Endometrial microvascular endothelial cells (primary cell): ENCODE data around the gene CSNK1D. TPM values are rescaled to one million over a fixed set of nuclear protein-coding genes. Genes with fewer than 3 reads are reported as not detected.
"Not testable (repeated sequence)": the region's sequence is repeated elsewhere in the genome, so short reads cannot be mapped to it uniquely, and the experiment has no call there.

Source experiments
- in situ Hi-C: cut with HindIII; loops from 2 replicates; pipeline ENCODE4 v1.10.0; 2017; ENCODE audit warnings: low sequenced_read_pairs, low pct_unique_long_range_greater_than_20kb; ENCODE audit errors: inconsistent ontology term
- total RNA-seq: library from RNA; depleted of rRNA; stranded (reverse); fragments of >200 nt; gene quantifications from one replicate; pipeline ENCODE4 v1.2.3, GENCODE V29; 2015; ENCODE audit errors: inconsistent ontology term

Gene CSNK1D
- total RNA-seq, 1 donor from 2014 or later: 74.1 TPM

- in situ Hi-C loops: no loop called here
These were observed 14.9 kb downstream of the CSNK1D start for GRCh38 chr17:82258555-82258954.

- in situ Hi-C loops: no loop called here
These were observed 16.0 kb downstream of the CSNK1D start for GRCh38 chr17:82257473-82257872.

- in situ Hi-C loops: no loop called here
These were observed 17.1 kb downstream of the CSNK1D start for GRCh38 chr17:82256242-82256885.

- in situ Hi-C loops: no loop called here
These were observed 18.0 kb downstream of the CSNK1D start for GRCh38 chr17:82255402-82255972.

GRCh38 chr17:82254746-82255145, 18.8 kb downstream of the CSNK1D start:
- in situ Hi-C loops: not testable (repeated sequence)

- in situ Hi-C loops: not testable (repeated sequence)
These were observed 19.4 kb downstream of the CSNK1D start for GRCh38 chr17:82254096-82254495.

- in situ Hi-C loops: no loop called here
These were observed 20.3 kb downstream of the CSNK1D start for GRCh38 chr17:82253179-82253544.

GRCh38 chr17:82252511-82253178, 20.9 kb downstream of the CSNK1D start:
- in situ Hi-C loops: no loop called here

DNA sequence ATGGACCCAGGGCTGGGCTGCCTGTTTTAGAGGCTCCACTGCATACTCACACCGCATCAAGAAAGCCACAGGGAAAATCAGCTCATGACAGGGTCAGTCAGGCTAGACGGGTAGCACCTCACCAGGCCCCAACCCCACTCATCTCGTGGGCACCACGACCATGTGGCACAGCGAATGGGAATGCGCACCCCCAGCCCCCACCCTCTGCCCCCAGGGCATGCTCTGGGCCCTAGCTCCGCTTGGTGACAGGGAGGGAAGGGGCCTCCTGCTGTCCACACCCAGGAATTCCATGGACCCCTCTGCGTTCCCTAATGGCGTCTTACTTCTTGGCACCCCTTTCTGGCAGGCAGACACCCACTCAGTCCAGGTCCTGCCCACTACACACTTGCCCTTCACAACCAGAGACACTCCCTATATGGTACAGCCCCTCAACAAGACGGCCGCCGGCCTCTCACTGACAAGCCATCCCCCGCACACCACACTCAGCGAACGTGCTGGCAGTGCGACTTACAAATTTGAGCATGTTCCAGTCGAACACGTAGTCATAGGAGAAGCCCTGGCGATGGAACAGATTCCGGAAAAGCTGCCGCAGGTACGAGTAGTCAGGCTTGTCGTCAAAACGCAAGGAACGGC, 22.5 kb downstream of the CSNK1D start:
- in situ Hi-C loops: no loop called here

DNA sequence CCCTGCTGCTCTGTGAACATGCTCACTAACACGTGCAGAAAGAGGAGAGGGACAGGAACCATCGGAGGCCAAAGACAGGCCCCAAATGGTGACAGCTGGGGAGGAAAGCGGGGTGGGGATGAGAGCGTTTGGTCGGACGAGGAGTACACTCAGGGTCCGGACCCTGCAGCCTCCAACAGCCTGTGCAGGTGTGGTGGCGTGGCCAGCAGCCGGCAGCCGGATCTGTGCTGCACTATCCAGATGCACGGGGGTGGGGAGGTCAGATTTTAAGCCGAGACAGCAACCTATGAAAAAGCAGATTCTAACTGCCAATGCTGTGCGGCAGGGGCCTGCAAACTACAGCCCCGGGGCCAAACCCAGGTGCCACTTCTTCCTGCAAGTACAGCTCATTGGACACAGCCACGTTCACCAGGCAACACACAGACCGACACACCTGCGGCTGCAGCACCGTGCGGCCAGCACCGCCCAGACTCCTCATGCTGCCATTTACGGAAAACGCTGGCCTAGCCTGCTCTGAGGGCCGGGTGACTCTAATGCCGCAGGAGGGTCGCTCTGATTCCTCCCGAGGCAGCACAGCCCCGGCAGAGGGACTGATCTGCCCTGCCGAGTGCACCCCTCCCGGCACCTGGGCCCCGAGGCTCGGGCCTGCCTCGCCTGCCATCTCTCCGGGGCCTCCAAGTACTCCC, 23.5 kb downstream of the CSNK1D start:
- in situ Hi-C loops: no loop called here

DNA sequence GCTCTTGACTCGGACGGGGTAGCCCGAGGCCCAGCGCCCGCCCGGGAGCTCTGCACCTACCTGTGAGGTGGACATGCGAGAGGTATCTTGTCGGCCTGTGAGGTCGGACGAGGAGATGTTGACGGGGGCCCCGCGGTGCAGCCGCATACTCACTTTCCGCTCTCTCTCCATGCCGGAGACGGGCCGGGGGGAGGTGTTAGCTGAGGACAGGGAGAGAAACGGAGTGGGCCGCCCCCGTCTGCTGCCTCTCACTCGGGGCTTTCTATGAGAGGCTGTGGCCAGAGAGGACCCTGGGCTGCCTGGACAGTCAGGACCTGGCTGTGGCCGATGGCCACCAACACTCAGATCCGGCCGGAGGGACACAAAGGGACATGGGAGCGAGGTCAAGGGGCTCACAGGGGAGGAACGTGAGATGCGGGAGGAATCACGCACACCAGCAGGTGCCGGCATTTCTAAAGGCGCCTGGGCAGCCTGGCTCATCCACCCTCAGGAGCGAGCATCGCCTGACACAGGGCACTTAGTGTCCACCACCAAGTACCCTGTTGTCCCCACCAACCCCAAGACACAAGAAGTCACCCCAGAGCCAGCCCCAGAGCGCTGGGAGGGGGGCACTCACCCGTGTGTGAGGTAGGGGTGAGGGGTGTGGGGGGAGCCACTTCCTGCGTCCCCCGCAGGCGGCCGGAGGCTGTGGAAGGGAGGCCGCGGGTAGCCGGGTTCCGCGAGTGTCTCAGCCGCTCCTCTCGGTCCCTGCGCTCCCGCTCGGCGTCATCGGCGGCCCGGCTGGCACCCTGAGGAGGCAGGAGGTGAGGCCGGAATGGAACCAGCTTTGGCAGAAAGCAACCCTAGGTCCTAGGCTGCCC, 24.5 kb downstream of the CSNK1D start:
- in situ Hi-C loops: no loop called here

GRCh38 chr17:82247856-82248671, 25.4 kb downstream of the CSNK1D start:
- in situ Hi-C loops: no loop called here

- in situ Hi-C loops: no loop called here
These were observed 26.2 kb downstream of the CSNK1D start for GRCh38 chr17:82247182-82247823.

GRCh38 chr17:82246365-82247181, 26.9 kb downstream of the CSNK1D start:
- in situ Hi-C loops: no loop called here

GRCh38 chr17:82246040-82246364, 27.5 kb downstream of the CSNK1D start:
- in situ Hi-C loops: no loop called here

GRCh38 chr17:82245134-82246039, 28.1 kb downstream of the CSNK1D start:
- in situ Hi-C loops: no loop called here
